Ascending aorta (tissue), 2 donors: Measurements from ENCODE around the gene STOM. TPM values are rescaled to one million over a fixed set of nuclear protein-coding genes. Genes with fewer than 3 reads are reported as not detected.

Experiments used
- DNase-seq, 2 donors: peaks; one replicate each; pipeline ENCODE4 v3.0.0-alpha.2; 2019; ENCODE audit warnings: low spot score in 2 of 2
- H3K27ac ChIP-seq, 2 donors: fragments of 200-600 bp; sonication (generic); one replicate each; pipeline ENCODE4 v1.5.1; 2016 to 2017; ENCODE audit warnings: mild to moderate bottlenecking in 1 of 2
- H3K27me3 ChIP-seq: fragments of 200-600 bp; sonication (generic); one replicate; pipeline ENCODE4 v1.5.1; 2017
- H3K36me3 ChIP-seq, 2 donors: fragments of 200-600 bp; sonication (generic); one replicate each; pipeline ENCODE4 v1.5.1; 2016
- H3K4me1 ChIP-seq, 2 donors: fragments of 200-600 bp; sonication (generic); one replicate each; pipeline ENCODE4 v1.5.1; 2016 to 2017; ENCODE audit warnings: mild to moderate bottlenecking in 1 of 2
- H3K4me3 ChIP-seq, 2 donors: fragments of 200-600 bp; sonication (generic); one replicate each; pipeline ENCODE4 v1.5.1; 2016 to 2017; ENCODE audit warnings: mild to moderate bottlenecking in 1 of 2
- H3K9me3 ChIP-seq, 2 donors: fragments of 200-600 bp; sonication (generic); one replicate each; pipeline ENCODE4 v1.5.1; 2016
- intact Hi-C: fragments of 100-400 bp; cut with DNase I; formaldehyde crosslinking; loops from one replicate; pipeline ENCODE4 v1.15.1; 2023
- total RNA-seq: library from RNA; depleted of rRNA; stranded (reverse); fragments of >200 nt; gene quantifications from one replicate; pipeline ENCODE4 v1.1.0, GENCODE V29; 2016
- TF ChIP-seq, protein P1 (sequence below), 3 experiments: fragments of 200-600 bp in 2 of 3; fragments of 450-650 bp in 1 of 3; sonication (generic) in 2 of 3; IDR thresholded peaks; one replicate each; pipeline ENCODE4 v1.5.1; 2016 to 2019; ENCODE audit warnings: antibody characterized with exemption in 3 of 3, mild to moderate bottlenecking in 1 of 3, moderate library complexity in 1 of 3

The STOM gene
- total RNA-seq, 1 donor from 2014 or later = 306 TPM

DNA sequence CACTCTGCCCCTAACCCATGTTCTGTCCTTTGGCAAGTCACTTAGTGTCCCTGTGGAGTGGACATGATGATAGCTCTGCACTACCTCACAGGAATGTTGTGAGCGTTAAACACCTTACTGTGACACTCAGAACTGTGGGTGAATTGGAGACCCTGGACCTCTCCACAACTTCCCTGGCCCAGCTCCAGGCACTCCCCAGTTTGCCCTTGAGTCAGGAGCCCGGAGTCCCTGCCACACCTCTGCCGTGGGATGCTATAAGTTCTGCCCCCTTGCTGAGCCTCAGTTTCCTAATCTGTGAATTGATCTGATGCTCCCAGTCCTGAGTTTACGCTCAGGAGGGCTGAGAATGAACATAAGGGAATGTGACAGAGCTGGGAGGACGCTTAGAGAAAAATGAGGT, 67.7 kb downstream of the STOM start:
- Histone ChIP-seq H3K27ac (peak overlapping the region; percentile 92 to 99), H3K4me3 (peak overlapping the region in 1 of 2 donors; percentile 74), H3K27me3 (no peaks in the 10 kb centered on the region), H3K4me1 (peaks cover 38 to 74% of the 10 kb centered on the region in 2 donors), H3K9me3 (no peaks in the 10 kb centered on the region), H3K36me3 (peaks cover 52 to 64% of the 10 kb centered on the region in 2 donors)
- TF ChIP-seq, protein P1, sequence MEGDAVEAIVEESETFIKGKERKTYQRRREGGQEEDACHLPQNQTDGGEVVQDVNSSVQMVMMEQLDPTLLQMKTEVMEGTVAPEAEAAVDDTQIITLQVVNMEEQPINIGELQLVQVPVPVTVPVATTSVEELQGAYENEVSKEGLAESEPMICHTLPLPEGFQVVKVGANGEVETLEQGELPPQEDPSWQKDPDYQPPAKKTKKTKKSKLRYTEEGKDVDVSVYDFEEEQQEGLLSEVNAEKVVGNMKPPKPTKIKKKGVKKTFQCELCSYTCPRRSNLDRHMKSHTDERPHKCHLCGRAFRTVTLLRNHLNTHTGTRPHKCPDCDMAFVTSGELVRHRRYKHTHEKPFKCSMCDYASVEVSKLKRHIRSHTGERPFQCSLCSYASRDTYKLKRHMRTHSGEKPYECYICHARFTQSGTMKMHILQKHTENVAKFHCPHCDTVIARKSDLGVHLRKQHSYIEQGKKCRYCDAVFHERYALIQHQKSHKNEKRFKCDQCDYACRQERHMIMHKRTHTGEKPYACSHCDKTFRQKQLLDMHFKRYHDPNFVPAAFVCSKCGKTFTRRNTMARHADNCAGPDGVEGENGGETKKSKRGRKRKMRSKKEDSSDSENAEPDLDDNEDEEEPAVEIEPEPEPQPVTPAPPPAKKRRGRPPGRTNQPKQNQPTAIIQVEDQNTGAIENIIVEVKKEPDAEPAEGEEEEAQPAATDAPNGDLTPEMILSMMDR (IDR thresholded peaks at IDR 0.05) = no peak
- intact Hi-C loops = loop anchor here (5.0 to 10.0 kb wide), 2 partner anchors 90 to 182 kb away; no protein-coding TSS in a partner anchor
- peak in 1 of 2 donors; percentile 5 for DNase-seq

DNA sequence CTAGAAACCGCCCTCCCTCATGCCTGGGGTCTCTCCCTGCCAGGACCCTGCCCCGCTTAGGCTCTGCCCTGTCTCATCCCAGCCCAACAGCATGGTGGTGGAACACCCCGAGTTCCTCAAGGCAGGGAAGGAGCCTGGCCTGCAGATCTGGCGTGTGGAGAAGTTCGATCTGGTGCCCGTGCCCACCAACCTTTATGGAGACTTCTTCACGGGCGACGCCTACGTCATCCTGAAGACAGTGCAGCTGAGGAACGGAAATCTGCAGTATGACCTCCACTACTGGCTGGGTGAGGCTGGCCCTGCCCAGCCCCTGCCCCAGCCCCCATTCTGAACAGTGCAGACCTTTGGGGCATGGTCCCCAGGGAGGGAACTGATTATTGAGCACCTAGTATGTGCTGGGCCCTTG, 68.2 kb downstream of the STOM start:
- H3K27me3 ChIP-seq = no peaks in the 10 kb centered on the region
- peaks cover 49 to 61% of the 10 kb centered on the region in 2 donors for H3K36me3 ChIP-seq
- DNase-seq = no peak
- intact Hi-C loops = loop anchor here (5.0 to 10.0 kb wide), 2 partner anchors 90 to 183 kb away; no protein-coding TSS in a partner anchor
- peak overlapping the region; percentile 92 to 99 for H3K27ac ChIP-seq
- H3K9me3 ChIP-seq = no peaks in the 10 kb centered on the region
- peak overlapping the region; percentile 18 to 74 for H3K4me3 ChIP-seq
- TF ChIP-seq, protein P1 (IDR thresholded peaks at IDR 0.05) = no peak
- peaks cover 38 to 78% of the 10 kb centered on the region in 2 donors for H3K4me1 ChIP-seq

DNA sequence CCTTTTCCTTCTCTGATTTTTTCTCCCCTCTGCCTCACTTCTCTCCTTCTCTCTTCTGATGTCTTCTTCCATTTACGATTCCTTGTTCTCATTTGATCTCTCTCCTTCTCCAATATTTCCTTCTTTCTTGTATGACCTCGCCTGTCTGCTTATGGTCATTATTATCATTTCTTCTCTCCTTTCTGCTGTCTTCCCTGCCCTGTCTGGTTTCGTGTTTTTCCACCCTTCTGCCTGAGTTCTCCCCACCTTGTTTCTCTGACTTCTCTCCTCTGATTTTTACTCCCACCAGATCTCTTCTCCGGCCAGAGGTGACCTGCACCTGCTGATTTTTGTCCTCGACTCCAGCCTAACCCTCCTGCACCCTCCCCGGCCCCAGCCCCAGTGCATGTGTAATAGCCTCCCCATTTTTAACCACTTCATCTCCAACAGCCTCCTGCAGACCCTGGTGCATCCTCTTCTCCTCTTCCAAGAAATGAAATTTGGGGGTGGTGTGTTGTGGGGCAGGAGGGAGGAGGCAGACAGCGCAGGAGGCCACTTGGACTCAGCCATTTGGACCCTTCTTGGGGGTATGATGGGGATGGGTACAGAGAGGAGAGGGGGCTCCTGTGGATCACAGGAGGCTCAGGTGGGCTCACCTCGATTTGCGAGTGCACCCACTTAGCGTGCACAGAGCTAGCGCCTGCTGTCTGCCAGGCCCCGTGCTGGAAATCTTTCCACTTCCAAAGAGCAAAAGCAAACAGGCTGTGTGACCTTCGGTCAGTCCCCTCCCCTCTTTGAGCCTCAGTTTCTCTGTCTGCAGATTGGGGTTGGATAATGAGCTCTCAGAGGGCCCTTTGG, 69.5 kb downstream of the STOM start:
- intact Hi-C loops = loop anchor here (5.0 to 10.0 kb wide), 2 partner anchors 88 to 184 kb away; no protein-coding TSS in a partner anchor
- peaks cover 36 to 56% of the 10 kb centered on the region in 2 donors for H3K36me3 ChIP-seq

DNA sequence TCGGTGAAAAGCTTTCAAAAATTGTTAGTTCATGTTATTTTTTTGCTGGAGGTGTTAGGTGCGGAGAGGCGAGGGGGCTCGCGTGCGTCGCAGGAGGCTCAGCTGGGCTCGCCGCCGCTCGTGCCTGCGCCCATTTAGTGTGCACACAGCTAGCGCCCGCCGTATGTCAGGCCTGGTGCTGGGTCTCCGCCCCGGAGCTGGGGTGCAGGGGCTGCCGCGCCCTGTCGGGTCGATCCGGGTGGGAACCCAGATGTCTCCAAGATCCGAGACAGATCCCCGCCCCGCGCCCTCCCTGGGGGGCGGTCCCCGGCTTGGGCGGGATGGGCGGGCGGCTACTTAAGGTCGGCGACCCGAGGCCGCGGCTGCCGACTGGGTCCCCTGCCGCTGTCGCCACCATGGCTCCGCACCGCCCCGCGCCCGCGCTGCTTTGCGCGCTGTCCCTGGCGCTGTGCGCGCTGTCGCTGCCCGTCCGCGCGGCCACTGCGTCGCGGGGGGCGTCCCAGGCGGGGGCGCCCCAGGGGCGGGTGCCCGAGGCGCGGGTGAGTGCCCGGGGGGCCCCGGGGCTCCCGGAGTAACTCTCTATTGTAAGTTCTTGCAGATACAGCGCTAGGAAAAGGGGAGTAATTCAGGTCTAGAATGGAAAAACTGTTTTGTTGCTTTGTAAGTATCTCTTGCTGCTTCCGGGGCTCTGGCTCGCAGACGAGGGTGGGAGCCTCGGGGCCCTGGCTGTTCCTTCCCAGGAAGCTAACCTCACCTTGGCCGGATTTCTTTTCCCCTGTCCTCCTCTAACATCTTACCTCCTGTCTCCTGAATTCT, 70.4 kb downstream of the STOM start:
- peak in 1 of 2 donors; percentile 88 for DNase-seq
- Histone ChIP-seq H3K9me3 (no peaks in the 10 kb centered on the region), H3K27me3 (no peaks in the 10 kb centered on the region), H3K36me3 (peaks cover 27 to 48% of the 10 kb centered on the region in 2 donors), H3K27ac (peak overlapping the region; percentile 92 to 99), H3K4me1 (peaks cover 51 to 82% of the 10 kb centered on the region in 2 donors), H3K4me3 (peak overlapping the region; percentile 70 to 74)
- intact Hi-C loops = loop anchor here (2.0 to 10.0 kb wide), 4 partner anchors 13 to 185 kb away; no protein-coding TSS in a partner anchor
- TF ChIP-seq, protein P1 (IDR thresholded peaks at IDR 0.05) = no peak

More for the DNA sequence above, 69.5 kb downstream of the STOM start:
- DNase-seq = no peak
- Histone ChIP-seq H3K9me3 (no peaks in the 10 kb centered on the region), H3K27me3 (no peaks in the 10 kb centered on the region), H3K4me3 (peak overlapping the region; percentile 70 to 74), H3K27ac (peak overlapping the region; percentile 92 to 99), H3K4me1 (peaks cover 51 to 81% of the 10 kb centered on the region in 2 donors)
- TF ChIP-seq, protein P1 (IDR thresholded peaks at IDR 0.05) = no peak
